Vagina (tissue), 2 donors: ENCODE results near the gene DCC.
"Not testable (repeated sequence)": the region's sequence is repeated elsewhere in the genome, so short reads cannot be mapped to it uniquely, and the experiment has no call there.

Source experiments
- CTCF ChIP-seq, 3 experiments: fragments of 450-650 bp in 2 of 3; fragments of 200-600 bp in 1 of 3; sonication (generic) in 1 of 3; IDR thresholded peaks; one replicate each; pipeline ENCODE4 v1.5.1; 2017 to 2019; ENCODE audit warnings: antibody characterized with exemption in 3 of 3, mild to moderate bottlenecking in 2 of 3, moderate library complexity in 2 of 3
- POLR2A ChIP-seq, 2 donors: fragments of 450-650 bp; IDR thresholded peaks; one replicate each; pipeline ENCODE4 v1.6.1; 2017; ENCODE audit warnings: antibody characterized with exemption in 2 of 2, mild to moderate bottlenecking in 2 of 2, moderate library complexity in 2 of 2
- POLR2AphosphoS5 ChIP-seq, 2 donors: sonication (generic); formaldehyde crosslinking; IDR thresholded peaks; one replicate each; pipeline ENCODE4 v1.9.0; 2017; ENCODE audit warnings: antibody characterized with exemption in 2 of 2, mild to moderate bottlenecking in 2 of 2, low read depth in 1 of 2; ENCODE audit not compliant: insufficient read depth in 1 of 2

- TF ChIP-seq CTCF (IDR thresholded peaks at IDR 0.05); POLR2A (IDR thresholded peaks at IDR 0.05); POLR2AphosphoS5 (IDR thresholded peaks at IDR 0.05; ENCODE audit: insufficient read depth in 1 of 2, low read depth in 1 of 2): not testable (repeated sequence)
Measured at GRCh38 chr18:53468173-53468572, 1128.2 kb downstream of the DCC start.
